MCF 10A (cell line): Measurements from ENCODE around the gene AP2M1. TPM values are rescaled to one million over a fixed set of nuclear protein-coding genes. Genes with fewer than 3 reads are reported as not detected.

Source experiments
- BruUV-seq: library from RNA; stranded (reverse); fragments of 400-500 nt; replicated peaks from 2 replicates; lab custom pipeline; 2021; lab: Mats Ljungman, UMichigan
- CTCF ChIA-PET: fragments of 300-600 bp; sonication (Branson Sonifier 250); formaldehyde crosslinking; extraction: SDS; loops from one replicate; lab custom pipeline; 2021; ENCODE audit warnings: antibody characterized with exemption, inconsistent platforms; lab: Yijun Ruan, JAX
- POLR2A ChIA-PET: fragments of 300-600, 350-650 bp; sonication (Branson Sonifier 250); formaldehyde crosslinking; extraction: SDS; loops from one replicate; lab custom pipeline; 2020; ENCODE audit warnings: antibody characterized with exemption, inconsistent platforms; lab: Yijun Ruan, JAX
- DNase-seq: peaks from one replicate; pipeline ENCODE4 v3.0.0-alpha.2; 2018; ENCODE audit not compliant: unreplicated experiment
- H3K27ac Mint-ChIP-seq: one replicate; pipeline ENCODE4 v1.8.0; 2022; ENCODE audit warnings: mild to moderate bottlenecking, low read depth, mixed read lengths; ENCODE audit not compliant: unreplicated experiment
- H3K27me3 Mint-ChIP-seq: one replicate; pipeline ENCODE4 v1.8.0; 2022; ENCODE audit warnings: mixed read lengths; ENCODE audit not compliant: insufficient read depth, unreplicated experiment
- H3K36me3 Mint-ChIP-seq: one replicate; pipeline ENCODE4 v1.8.0; 2022; ENCODE audit warnings: mild to moderate bottlenecking, moderate library complexity, mixed read lengths; ENCODE audit not compliant: insufficient read depth, unreplicated experiment
- H3K4me1 Mint-ChIP-seq: one replicate; pipeline ENCODE4 v1.8.0; 2022; ENCODE audit warnings: mixed read lengths; ENCODE audit not compliant: insufficient read depth, unreplicated experiment
- H3K4me3 Mint-ChIP-seq: one replicate; pipeline ENCODE4 v1.8.0; 2022; ENCODE audit warnings: mild to moderate bottlenecking, moderate library complexity, mixed read lengths; ENCODE audit not compliant: unreplicated experiment
- H3K9me3 Mint-ChIP-seq: one replicate; pipeline ENCODE4 v1.8.0; 2022; ENCODE audit warnings: mixed read lengths; ENCODE audit not compliant: unreplicated experiment
- CTCF ChIP-seq: fragments of 200-600 bp; IDR thresholded peaks from one replicate; pipeline ENCODE4 v1.8.0; 2022; ENCODE audit warnings: antibody characterized with exemption, mild to moderate bottlenecking; ENCODE audit not compliant: unreplicated experiment
- intact Hi-C: fragments of 100-400 bp; cut with micrococcal nuclease; formaldehyde crosslinking; loops from 2 replicates; pipeline ENCODE4 v1.14.1; 2022
- total RNA-seq: library from RNA; stranded (reverse); gene quantifications from 2 replicates; pipeline ENCODE4 v1.2.3, GENCODE V29; 2022

The AP2M1 gene
- total RNA-seq, 1 experiment from 2014 or later: 301 TPM

GRCh38 chr3:184211718-184212117 lies 37.1 kb downstream of the AP2M1 start:
- Mint-ChIP-seq H3K27me3 (peaks cover 13% of the 10 kb centered on the region), H3K36me3 (no peaks in the 10 kb centered on the region), H3K4me3 (no peak overlapping the region), H3K4me1 (no peaks in the 10 kb centered on the region), H3K27ac (no peak overlapping the region), H3K9me3 (no peaks in the 10 kb centered on the region)
- intact Hi-C loops: no loop called here
- POLR2A ChIA-PET: no interaction called here
- no TSS peak for BruUV-seq
- DNase-seq: no peak
- TF ChIP-seq CTCF: no peak
- CTCF ChIA-PET: interaction anchor here (0.7 to 2.2 kb wide), 3 partner anchors 10 to 16 kb away, joined by 3 to 9 read pairs (median 4); no protein-coding TSS in a partner anchor

- Mint-ChIP-seq H3K4me3 (no peak overlapping the region), H3K36me3 (no peaks in the 10 kb centered on the region), H3K4me1 (no peaks in the 10 kb centered on the region), H3K27ac (no peak overlapping the region), H3K9me3 (no peaks in the 10 kb centered on the region), H3K27me3 (no peaks in the 10 kb centered on the region)
- TF ChIP-seq CTCF: no peak
- no TSS peak for BruUV-seq
- ChIA-PET CTCF (interaction anchor here (0.6 kb wide), 1 partner anchor 8 kb away, joined by 6 read pairs; no protein-coding TSS in a partner anchor), POLR2A (no interaction called here)
- intact Hi-C loops: no loop called here
- DNase-seq: no peak
These were observed 44.2 kb downstream of the AP2M1 start for GRCh38 chr3:184218814-184219213.

GRCh38 chr3:184222521-184222920 lies 47.9 kb downstream of the AP2M1 start:
- no peak for TF ChIP-seq CTCF
- Mint-ChIP-seq H3K27me3 (peaks cover 28% of the 10 kb centered on the region), H3K9me3 (no peaks in the 10 kb centered on the region), H3K36me3 (no peaks in the 10 kb centered on the region), H3K27ac (no peak overlapping the region), H3K4me1 (no peaks in the 10 kb centered on the region), H3K4me3 (no peak overlapping the region)
- intact Hi-C loops: no loop called here
- ChIA-PET CTCF (interaction anchor here (0.9 kb wide), 1 partner anchor 12 kb away, joined by 4 read pairs; no protein-coding TSS in a partner anchor), POLR2A (interaction anchor here (0.6 kb wide), 1 partner anchor 156 kb away, joined by 3 read pairs; no protein-coding TSS in a partner anchor)
- no peak for DNase-seq
- no TSS peak for BruUV-seq

GRCh38 chr3:184223946-184224345 lies 49.3 kb downstream of the AP2M1 start:
- Mint-ChIP-seq H3K36me3 (no peaks in the 10 kb centered on the region), H3K9me3 (no peaks in the 10 kb centered on the region), H3K4me3 (no peak overlapping the region), H3K4me1 (no peaks in the 10 kb centered on the region), H3K27ac (no peak overlapping the region), H3K27me3 (peaks cover 42% of the 10 kb centered on the region)
- ChIA-PET POLR2A (no interaction called here), CTCF (interaction anchor here (0.6 to 0.7 kb wide), 2 partner anchors 19 to 282 kb away, joined by 3 read pairs; no protein-coding TSS in a partner anchor)
- TF ChIP-seq CTCF: no peak
- no peak for DNase-seq
- intact Hi-C loops: no loop called here
- BruUV-seq: no TSS peak
